Stimulated activated CD8-positive, alpha-beta memory T cell treated with anti-CD3 and anti-CD28 coated beads, Interleukin-12 subunit alpha, Interleukin-12 subunit beta, amount 100 ng/mL, for 1 hour (primary cell): ENCODE measurements around the gene COPA.
"Not testable (repeated sequence)": the region's sequence is repeated elsewhere in the genome, so short reads cannot be mapped to it uniquely, and the experiment has no call there.

Source experiments
- DNase-seq: peaks from one replicate; pipeline ENCODE4 v3.0.0-alpha.2; 2020; ENCODE audit warnings: low read depth

COPA gene

DNA sequence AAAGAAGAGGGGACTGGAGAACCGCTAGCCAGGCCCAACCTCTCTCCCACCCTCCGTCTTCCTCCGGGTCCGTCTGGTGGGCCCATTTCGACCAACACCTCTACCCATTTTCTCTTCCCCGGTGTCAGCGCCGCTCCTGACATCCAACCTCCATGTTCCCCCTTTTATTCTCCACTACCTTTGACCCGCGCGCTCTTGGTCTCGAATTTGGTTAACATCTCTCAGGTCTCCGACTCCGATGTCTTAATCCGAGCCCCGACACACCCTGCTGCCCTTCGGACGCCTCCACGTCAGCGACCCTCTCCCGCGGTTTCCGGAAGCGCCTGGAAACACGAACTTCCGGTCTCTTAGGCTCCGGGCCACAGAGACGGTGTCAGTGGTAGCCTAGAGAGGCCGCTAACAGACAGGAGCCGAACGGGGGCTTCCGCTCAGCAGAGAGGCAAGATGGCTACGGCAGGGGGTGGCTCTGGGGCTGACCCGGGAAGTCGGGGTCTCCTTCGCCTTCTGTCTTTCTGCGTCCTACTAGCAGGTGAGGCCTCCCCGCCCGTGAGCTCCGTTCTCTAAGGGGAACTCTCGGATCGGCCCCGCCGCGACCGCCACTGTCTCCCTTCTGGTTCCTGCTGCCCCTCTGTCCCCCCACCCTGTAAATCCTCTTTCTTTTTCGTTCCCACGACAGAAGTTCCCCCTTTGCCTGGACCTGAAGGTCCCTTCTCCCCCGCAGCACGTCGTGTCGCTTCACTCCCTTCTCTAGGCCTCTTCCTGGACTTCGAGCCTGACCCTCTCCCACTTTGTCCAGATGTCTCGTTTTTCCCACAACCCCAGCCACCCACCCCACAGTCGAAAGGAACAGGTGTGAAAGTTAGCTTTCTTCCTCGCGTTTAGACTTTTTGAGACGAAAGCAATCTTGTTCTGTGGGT lies at the start of gene COPA, which contains the start of gene NCSTN:
Gene COPA, minus strand, starts transcription at position 298 of the 917 bp plus-strand sequence. Its CDS starts 80 bp downstream, at position 218.
Gene NCSTN, plus strand, starts transcription at position 431 of the 917 bp plus-strand sequence. Its CDS starts 14 bp downstream, at position 445.
- peak; percentile 77 for DNase-seq

DNA sequence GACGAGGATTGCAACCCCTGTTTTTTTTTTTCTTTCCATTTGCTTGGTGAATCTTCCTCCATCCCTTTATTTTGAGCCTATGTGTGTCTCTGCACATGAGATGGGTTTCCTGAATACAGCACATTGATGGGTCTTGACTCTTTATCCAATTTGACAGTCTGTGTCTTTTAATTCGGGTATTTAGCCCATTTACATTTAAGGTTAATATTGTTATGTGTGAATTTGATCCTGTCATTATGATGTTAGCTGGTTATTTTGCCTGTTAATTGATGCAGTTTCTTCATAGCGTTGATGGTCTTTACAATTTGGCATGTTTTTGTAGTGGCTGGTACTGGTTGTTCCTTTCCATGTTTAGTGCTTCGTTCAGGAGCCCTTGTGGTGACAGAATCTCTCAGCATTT lies 45.4 kb upstream of the COPA start:
- DNase-seq: not testable (repeated sequence)

GRCh38 chr1:160384812-160385211 lies 41.8 kb upstream of the COPA start:
- not testable (repeated sequence) for DNase-seq

- DNase-seq: no peak
Measured at GRCh38 chr1:160377585-160378206, 34.6 kb upstream of the COPA start.

GRCh38 chr1:160376525-160377131 lies 33.6 kb upstream of the COPA start:
- no peak for DNase-seq

GRCh38 chr1:160375788-160376524 lies 32.9 kb upstream of the COPA start:
- DNase-seq: no peak

DNA sequence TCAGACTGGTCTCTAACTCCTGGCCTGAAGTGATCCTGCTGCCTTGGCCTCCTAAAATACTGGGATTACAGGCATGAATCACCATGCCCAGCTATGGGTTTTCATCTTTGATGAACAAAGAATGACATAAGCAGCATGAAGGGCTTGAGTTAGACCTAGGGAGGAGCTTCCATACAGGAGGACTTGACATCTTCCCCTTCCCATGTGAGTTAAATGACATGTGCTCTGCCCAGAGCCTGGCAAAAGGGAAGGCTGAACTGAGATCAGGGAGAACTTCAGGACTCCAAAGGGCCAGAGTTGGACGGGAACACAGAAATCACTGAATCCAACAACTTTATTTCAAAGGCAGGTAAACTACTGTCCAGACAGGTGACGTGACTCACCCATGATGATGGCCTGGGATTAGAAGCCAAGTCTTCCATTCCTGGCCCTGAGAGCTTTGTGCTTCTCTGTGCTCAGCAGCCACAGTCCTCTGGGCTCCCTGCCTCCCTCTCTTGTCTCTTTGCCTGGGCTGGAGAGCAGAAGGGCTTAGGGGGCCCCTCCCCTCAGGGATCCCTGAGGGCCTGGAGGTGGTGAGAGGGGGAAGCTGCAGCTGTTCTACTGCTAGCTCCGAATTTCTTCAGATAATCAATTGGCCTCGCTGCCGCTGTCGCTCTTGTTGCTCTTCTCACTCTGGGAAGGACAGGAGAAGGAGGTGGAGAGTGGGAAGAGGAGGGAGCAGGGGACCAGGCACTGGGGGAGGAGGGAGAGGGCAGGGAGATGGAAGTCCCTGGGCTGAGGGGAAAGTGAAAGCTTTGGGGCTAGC lies 31.5 kb upstream of the COPA start:
- DNase-seq: no peak

DNA sequence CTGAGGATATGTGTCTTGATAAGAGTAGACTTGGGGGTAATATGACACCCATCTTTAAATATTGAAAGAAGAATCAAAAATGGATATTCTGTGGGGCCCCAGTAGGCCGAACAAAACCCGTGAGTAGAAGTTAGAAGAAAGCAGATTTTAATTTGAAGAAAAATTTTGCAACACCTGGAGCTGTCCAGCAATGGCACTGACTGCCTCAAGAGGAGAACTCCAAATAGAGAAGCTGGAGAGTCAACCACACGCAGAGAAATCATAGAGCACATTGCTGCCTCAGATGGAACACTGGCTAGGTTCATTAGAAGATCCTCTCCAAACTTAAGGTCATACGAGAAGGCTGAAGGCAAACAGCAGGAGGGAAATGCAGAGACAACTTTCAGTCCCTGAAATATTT lies 30.6 kb upstream of the COPA start:
- no peak for DNase-seq

GRCh38 chr1:160371756-160372155 lies 28.7 kb upstream of the COPA start:
- DNase-seq: no peak

- no peak for DNase-seq
Measured at GRCh38 chr1:160371346-160371631, 28.2 kb upstream of the COPA start.

GRCh38 chr1:160370561-160371345 lies 27.7 kb upstream of the COPA start:
- no peak for DNase-seq

DNA sequence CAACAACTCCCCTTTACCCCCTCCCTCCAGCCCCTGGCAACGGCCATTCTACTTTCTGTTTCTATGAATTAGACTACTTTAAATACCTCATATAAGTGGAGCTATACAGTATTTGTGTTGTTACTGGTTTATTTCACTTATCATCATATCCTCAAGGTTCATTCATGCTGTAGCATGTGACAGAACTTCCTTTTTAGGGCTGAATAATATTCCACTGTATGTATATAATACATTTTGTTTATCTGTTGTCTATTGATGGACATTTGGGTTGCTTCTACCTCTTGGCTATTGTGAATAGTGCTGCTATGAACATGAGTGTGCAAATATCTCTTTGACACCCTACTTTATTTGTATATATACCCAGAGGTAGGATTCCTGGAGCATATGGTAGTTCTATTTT lies 26.0 kb upstream of the COPA start:
- DNase-seq: no peak

GRCh38 chr1:160367934-160368923 lies 25.2 kb upstream of the COPA start:
- DNase-seq: no peak

- DNase-seq: no peak
Measured at GRCh38 chr1:160367516-160367900, 24.5 kb upstream of the COPA start.

DNA sequence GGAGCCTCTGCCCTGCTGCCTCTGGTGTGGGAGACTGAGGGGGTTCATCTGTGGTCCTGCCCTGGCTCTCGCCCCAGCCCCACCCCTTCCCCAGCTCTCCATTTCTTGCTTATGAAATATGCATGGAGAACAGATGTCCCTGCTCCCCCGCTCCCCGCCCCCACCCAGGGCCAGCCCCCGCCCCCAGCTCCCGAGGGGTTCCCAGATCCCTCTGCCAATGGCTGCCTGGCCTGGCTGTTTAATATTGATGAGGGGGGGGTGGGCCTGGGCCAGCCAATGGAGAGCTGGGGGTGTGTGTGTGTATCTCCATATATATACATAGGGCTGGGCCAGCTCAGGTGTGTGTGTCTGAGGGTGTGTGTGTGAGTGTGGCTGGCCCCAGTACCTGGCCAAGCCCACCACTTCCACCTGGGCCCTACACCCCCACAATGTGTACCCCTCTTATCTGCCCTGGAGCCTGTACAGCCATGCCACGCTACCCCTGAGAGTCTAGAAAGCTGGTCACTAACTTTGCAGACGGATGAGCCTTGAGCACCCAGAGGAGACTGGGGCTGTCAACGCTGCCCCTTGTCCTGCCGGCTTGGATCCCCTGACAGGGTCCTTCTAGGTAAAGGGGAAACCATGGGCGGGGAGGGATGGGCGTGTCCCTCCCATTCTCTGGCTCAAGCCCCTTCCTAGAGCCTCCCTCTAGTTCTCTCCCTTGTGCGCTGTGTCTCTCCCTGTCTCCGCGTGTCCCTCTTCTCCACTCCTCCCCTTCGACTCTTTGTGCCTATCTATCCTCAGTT lies 23.9 kb upstream of the COPA start, which contains the start of gene NHLH1:
Gene NHLH1, plus strand, starts transcription at position 341 of the 785 bp plus-strand sequence. CDS start 3,661 bp downstream, outside the sequence.
- no peak for DNase-seq

- no peak for DNase-seq
Measured at GRCh38 chr1:160365325-160365724, 22.3 kb upstream of the COPA start.

DNA sequence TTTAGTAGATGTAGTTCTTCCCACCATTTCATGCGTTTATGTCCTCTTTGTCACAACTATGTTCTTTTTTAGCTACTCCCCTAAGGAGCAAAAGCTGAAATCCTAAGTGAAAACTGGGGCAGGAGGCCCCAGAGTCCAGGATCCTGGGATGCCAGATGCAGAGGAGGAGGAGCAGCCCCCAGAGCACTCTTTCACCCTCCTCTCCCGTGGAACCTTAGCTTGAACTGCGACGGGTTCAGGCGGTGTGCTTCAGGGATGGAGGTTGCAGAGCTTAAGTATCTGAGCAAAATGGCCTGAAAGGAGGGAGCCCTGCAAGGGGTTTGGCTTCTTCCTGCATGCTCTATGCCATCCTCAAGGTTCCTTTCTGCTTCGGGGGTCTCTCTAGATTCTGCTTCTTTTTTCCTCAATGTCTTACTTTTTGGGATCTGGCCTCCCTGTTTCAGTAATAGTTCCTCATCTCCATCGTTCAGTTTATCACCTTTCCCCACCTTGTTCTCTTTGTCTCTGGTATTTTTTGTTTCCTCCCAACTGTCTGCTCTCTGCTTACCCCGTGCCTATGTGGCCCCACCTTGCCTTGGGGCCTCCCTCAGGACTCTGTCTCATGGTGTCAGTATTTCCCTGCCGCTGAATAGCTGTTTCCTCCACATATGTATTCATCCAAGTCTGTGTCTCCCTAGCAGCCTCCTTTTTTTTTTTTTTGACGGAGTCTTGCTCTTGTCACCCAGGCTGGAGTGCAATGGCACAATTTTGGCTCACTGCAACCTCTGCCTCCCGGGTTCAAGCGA lies 21.1 kb upstream of the COPA start:
- DNase-seq: no peak

GRCh38 chr1:160363010-160363409 lies 20.0 kb upstream of the COPA start:
- no peak for DNase-seq
